Fibroblast of gingiva (primary cell): Measurements from ENCODE around the gene ATXN7.

Experiments
- DNase-seq: peaks from one replicate; pipeline ENCODE4 v3.0.0-alpha.2; 2011; ENCODE audit warnings: low read depth

Gene ATXN7

DNA sequence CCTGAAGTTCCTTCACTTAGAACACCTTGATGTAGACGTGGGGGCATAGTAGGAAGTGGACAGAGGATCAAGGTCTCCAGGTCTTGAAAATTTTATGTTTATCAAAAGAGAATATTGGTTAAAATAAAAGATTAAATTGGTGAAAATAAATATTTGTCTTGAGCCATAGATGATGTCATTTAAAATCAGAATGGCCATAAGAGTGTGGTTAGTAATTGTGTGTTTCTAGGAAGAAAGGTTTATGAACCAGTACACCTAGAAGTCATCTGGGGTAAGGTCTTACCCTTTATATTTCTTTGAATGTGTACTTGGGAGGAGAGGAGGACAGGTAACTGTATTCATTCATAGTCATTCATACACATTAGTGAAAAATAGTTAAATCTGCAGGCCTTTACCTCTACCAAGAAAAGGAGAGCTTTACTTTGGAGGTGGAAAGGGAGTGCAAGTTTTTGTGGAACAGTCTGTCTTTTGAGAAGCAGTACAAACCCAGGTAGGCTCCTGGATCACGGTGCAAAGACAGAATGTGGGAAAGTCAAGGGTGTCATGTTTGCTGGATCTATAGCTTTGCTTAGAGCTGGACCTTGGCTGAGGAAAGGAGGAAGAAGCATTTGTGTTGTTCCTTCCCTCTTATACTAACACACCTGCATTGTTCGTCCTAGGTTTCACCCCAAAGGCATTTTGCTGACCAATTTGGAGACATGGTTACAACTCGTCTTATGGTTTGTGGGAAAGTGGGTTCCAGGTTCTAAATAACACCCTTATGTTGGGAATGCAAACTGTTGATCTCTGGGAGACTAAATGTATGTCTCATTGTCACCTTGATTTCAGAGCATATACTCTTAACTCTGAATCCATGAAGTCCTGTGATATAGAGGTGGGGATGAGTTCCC lies 42.3 kb downstream of the ATXN7 start:
- no peak for DNase-seq

DNA sequence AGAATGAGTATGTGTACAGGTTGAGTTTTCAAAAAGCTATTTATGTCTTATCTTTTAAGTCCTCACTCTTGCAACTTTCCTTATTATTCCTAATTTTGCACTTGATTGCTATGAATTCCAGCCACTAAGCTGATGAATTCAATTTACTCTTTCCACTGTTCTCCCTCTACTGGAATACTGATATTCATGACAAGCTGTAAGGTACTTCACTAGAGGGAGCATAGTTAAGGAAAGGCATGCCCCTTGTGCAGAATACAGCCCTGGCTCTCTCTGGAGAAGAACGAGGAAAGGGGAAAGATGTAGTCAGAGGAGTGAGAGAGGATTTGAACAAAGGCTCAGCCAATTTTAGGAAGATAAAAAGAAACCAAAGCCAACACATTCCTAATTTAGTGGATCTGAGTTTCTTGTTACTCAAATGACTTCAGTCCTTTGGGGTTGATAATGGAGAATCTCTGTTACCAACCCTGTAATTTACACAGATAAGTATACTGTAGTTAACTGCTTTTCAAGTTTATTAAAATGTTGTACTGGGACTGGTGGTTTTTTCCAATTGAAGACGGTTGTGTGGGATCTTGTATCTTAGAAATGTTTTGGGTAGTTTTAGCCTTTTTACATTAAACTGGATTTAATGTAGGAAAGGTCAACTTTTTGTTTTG lies 44.5 kb downstream of the ATXN7 start:
- DNase-seq = peak; percentile 30

DNA sequence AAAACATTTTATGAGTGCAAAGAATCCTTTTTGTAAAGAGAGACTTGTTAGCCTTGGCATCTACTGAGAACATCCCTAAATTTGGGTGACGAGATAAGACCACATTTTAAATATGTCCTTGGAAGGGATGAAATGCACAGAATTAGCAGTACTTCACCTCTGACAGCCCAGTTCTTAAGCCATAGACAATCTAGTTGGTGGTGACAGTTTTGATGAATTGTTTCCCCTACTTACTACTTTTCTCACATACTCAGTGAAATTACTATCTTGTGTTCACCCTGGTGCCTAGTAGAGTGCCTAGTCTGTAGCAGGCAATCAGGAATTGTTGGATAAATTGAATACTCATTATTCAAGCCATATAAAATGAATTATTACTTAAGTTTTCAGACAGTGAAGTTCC lies 45.1 kb downstream of the ATXN7 start:
- DNase-seq = no peak

DNA sequence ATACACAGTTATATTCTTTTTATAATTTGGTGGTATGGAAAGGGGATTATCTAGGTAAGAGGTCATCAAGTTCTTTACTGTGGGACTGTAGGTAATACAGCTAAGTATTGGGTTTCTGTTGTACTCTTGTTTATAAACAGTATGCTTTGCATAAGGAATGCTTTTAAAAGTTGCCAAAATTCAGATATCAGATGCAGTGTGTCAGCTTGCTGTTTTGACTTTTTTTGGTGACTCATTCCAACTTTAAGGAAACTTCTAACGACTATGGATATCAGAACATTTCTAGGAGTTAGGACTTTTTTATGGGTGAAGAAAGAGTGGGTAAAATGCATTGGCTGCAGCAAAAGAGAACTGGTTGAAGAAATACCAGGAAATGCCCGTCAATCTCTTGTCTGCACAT lies 45.8 kb downstream of the ATXN7 start:
- no peak for DNase-seq

DNA sequence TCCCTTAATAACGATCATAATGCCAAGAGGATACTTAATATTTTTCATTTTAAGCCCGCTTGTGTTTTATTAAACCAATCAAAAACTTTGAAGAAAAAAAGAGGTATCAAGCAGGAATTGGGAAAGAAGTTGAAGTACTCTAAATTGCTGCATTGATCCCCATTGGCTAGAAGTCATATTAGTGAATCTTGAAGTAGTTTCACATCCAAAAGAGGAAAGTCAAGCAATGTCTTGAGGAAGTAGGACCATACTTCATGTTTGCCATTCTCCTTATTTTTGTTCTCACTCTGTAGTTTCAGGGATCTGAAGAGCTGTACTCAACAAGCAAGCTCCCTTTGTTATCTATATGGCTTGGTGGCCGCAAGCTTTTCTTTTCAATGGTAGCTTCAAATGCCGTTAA lies 46.3 kb downstream of the ATXN7 start:
- no peak for DNase-seq

DNA sequence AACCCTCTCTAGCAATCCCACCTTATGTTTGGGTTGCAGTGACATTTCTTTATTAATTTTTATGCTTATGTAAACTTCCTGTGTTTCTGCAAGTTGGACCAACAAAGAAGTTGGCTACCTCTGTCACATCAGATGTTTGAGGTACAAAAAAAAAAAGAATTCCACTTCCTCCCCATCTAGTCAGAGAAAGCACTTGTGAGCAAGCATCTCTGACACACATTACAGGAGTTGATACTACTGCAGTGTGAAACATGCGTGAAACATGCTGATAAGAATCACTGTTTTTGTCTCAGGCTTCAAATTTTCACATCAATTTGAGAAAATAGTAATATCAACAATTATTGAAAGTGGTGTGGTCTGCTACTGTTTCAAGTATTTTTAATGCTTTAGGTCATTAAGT lies 47.2 kb downstream of the ATXN7 start:
- DNase-seq = no peak

DNA sequence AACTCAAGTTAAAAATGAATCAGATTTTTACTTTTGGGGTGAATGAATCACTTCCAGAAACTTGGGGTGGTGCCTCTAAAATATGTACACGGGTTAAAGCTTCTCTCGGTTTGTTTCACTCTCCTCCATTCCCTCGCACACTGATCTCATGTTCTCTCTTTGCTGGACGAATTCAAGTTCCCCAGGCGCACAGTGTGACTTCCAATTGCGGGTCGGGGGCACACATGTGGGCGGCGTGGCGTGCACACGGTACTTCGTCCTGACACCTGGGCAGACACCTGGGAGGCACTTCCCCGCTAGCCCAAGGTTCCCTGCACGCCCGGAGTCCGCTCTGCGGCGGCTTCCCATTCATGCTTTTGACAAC lies 47.8 kb downstream of the ATXN7 start:
- no peak for DNase-seq

DNA sequence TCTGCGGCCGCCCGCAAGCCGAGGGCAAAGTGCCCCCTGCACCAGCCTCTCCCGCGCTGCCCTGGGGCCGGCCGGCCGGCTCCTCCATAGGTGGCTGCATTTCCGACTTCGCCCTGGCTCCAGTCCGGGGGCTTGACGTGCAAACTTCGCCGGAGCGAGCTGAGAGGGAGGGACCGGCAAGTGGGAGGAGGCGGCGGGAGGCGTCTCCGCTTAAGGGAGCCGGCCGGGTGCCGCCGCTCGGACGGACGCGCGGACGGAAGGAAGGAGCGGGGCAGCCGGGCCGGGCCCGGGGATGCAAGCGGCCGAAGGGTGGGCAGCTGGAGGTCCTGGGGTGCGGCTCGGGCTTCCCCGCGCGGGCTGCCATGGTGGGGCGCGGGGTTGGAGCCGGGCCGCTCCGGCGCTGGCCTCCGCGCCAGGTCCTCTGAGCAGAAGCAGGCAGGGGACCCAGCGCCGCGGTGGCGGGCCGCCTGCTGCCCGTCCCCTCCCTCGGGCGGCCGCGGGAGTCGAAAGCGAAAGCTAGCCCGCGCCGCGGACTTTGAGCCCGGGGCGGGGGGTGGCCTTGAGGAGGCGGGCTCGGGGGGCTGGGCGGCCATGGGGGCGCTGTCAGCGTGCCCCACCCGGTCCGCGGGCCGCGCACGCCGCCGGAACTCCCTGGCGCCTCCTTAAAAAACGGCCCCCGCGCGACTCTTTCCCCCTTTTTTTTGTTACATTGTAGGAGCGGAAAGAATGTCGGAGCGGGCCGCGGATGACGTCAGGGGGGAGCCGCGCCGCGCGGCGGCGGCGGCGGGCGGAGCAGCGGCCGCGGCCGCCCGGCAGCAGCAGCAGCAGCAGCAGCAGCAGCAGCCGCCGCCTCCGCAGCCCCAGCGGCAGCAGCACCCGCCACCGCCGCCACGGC lies 48.5 kb downstream of the ATXN7 start, which contains the start of gene SCAANT1:
TSS of gene SCAANT1 (minus strand) at position 511 of the 895 bp plus-strand sequence.
- DNase-seq = peak; percentile 92

DNA sequence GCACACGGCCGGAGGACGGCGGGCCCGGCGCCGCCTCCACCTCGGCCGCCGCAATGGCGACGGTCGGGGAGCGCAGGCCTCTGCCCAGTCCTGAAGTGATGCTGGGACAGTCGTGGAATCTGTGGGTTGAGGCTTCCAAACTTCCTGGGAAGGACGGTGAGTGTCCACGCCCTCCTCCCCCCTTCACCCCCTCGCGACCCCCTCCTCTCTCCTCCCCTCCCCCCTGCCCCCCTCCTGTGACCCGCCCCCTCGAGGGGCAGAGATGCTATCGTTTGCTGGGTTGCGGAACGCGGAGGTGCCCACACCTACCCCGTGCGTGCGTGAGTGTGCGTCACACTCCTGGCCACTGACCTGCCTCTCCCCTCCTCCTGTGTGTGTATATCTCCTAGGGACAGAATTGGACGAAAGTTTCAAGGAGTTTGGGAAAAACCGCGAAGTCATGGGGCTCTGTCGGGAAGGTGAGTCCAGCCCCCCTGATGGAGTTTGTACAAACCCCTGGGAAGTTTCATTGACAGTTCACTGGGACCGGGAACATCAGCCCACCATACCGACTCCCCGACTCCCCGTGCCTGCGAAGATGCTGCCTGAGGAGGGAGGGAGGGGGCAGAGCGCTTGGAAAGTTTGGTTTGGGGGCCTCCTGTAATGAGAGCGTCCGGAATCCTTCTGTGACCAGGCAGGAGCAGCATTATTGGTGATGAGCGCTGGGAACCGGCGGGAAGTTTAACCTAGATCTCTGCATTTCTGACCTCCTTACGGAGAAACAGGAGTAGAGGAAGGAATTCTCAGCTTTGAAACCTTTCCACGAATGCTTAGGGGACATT lies 49.3 kb downstream of the ATXN7 start:
- peak; percentile 56 for DNase-seq

DNA sequence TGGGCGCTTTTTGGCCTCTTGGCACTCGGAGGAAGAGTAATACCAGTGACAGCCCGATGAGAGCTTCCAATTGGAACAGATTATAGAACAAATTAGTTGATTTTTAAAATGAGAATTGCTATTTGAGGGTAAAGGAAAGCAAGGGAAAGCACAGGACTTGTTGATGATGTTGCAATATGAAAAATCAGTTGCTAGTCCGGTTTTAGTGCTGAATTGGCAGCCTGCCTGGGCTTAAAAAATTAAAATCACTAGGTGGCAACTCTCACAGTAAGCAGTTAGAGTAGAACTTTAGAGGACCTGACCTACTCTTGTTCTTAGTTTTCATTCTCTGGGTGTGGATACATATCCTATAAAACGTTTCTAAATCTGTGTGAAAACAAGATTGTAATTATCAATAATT lies 50.6 kb downstream of the ATXN7 start:
- DNase-seq = peak; percentile 63

DNA sequence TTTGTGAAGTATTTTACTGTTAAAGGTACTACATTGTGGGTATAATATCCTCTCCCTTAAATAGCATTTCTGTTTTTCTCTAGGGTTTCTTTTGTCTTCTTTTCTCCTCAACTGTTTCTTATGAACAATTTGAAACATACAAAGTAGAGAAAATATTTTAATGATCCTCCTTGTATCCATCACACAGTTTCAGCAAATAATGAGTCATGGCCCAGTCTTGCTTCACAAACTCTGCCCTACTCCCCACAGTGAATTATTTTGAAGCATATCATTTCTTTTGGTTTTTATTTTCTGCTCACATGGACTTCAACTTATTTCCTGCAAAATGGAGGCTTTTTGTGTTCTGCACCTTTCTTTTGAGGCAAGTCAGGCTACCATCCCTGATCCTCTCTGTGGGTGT lies 54.7 kb downstream of the ATXN7 start:
- DNase-seq = peak; percentile 49

DNA sequence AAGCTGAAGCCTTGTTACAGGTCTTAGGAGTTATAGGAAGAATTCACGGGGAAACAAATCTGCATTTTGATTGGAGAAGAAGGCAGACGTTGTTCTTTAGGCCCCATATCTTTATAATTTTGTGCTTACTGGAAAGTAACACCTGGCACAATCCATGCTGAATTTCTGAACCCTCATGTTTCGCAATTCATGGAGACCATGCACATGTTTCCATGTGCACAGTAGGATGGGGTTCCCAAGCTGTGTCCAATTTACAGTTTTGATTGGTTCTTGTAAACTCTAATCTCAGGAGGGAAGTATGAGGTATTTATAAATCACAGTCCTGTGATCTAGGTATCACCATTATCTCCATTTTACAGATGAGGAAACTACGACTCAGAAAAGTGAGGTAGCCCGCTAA lies 56.3 kb downstream of the ATXN7 start:
- DNase-seq = no peak

DNA sequence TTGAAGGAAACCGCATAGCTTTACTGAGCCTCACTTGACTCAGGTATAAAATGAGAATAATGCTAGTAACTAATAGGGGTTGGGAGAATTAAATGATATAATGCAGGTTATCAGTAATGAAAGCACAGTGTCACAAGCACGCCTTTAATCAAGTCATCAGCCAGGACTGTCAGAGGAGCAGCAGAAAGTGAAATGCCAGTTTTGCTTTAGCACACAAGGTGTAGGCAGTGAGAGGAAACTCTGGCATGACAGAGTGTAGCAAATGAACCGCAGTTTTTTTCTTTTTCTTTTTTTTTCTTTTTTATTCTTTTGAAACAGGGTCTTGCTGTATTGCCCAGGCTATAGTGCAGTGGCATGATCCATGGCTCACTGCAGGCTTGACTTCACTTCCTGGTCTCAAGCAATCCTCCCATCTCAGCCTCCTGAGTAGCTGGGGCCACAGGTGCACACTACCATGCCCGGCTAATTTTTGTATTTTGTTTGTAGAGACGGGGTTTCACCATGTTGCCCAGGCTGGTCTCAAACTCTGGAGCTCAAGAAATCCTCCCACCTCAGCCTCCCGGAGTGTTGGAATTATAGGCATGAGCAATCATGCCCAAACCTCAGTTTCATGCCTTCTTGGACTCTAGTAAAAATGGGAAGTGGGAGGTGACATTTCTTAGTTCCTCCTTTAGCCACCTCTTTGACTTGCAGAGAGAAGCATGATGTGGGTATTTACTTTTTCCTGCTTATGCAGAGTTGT lies 58.2 kb downstream of the ATXN7 start:
- DNase-seq = no peak

DNA sequence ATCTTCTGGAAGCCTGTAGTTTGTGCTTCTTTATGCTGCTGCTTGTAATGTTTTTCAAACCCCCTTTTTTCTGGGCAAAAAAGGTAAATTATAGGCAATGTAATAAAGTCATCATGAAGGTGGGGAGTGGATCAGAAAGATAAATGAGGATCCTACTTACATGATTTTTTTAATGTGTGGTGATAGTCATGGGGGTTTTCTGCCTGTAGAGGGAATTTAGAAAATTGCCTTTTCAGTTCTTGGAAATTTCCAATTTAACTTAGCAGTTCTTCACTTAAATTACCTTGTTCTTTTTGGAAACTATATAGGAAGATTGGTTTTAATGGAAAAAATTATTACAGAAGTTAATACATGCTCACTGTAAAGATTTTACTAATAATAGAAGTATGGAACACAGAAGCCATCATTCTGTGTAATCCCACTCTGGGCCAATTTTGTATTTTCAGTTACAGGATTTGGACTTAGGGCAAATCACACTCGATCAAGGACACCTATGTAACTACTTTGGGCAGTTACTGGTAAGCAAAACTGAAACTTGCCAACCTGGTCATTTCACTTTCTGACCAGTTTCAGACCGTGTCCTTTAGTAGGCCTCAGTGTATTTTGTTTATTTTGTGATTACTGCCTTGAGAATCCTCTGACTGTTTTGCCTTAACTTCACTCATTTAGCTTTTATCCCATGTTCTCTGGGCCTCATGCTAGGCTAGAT lies 59.0 kb downstream of the ATXN7 start:
- DNase-seq = no peak

DNA sequence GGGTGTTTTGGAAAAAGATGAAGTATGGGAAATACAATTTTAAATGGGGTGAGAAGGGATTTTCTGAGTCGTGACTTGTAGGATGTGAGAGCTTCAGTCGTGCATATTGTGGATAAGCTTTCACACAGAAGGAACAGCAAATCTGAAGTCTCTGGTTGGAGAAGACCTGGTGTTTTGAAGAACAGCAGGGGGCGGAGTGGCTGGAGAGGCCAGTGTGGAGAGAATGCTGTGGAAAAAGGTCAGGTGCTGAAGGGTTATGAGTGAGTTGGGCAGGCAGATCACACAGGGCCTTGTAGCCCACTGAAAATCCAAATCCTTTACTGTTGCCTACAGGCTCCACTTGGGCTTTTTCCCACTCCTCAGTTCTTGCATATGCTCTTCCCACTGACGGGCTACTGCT lies 62.6 kb downstream of the ATXN7 start:
- DNase-seq = no peak

DNA sequence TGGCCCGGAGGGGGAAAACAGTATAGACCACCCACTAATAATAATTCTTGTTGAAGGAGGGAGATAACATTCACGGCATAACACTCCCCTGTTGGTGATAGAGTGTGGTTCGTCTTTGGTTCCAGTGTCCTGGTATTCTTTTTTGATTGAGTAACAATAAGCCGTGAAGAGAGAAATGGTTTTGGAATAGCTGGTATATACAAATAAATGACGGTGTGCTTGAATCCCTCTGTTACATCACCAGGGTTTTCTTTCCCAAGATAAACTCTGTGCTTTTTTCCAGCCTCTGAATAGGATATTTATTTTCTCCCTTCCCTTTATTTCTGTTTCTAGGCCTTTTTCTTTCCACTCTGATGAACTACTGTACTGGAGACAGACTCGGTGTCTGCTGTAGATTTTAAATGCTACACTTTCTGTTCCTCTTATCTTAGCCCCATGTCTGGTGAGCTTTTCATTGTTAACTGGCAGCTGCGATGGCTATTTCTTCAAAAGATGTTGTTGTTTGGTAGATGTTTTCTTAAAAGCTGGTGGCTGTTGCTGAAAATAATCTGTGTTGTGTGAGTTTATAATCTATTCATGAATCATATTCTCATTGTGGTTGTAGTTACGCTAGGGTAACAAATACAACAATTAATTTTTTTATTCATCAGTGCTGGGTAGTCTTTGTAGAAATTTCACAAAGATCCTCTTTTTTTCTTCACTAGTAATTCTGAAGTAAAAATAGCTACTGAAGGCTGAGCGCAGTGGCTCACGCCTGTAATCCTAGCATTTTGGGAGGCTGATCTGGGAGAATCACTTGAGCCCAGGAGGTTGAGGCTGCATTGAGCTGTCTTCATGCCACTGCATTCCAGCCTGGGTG lies 64.0 kb downstream of the ATXN7 start:
- DNase-seq = no peak

DNA sequence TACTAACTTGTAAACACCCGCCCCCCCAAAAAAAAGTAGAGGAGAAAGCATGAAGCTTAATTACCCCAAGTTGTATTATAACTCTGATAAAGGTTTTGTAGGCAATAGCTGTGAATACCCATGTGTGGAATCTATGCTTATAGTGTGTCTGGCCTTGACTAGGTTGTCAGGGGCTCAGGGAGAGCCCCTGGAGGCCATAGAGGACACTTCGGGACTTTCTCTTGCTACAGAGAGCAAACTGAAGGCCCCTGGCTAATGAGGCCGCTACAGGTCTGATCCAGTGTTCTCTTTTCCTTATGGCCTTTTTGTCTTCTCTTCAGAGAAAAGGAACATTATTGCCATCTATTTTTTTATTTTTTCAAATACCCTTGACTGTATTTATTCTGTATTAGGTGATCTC lies 67.6 kb downstream of the ATXN7 start:
- no peak for DNase-seq

DNA sequence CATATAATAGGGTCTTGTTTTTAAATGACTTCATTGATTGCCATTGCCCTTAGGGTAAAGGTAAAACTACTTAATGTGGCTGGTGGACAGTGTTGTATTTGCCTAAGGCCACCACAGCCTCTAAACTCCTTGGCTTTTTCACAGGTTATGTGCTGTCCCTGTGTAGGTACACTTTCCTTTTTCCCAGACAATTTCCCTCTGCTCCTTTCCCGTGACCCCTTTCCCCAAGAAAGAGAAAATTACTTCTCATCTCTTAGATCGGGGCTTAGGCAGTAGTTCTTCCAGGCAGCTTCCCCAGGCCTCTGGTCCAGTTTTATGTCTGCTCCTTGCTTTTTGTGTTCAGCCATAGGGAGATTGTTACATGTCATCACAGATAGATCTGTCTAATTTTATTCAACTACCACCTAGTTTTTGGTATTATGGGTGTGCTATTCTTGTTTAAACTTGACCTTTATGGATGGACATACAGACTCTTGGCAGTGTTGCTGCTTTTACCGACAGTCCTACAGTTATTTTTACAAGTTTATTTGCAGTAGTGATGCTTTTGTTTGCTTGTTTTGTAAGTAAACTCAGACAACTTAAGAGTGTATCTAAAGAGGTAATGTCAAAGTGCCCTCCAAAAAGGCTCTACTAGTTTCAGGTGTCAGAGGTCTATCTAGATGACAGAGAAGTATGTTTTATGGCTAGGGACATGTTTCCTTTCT lies 69.0 kb downstream of the ATXN7 start:
- no peak for DNase-seq

DNA sequence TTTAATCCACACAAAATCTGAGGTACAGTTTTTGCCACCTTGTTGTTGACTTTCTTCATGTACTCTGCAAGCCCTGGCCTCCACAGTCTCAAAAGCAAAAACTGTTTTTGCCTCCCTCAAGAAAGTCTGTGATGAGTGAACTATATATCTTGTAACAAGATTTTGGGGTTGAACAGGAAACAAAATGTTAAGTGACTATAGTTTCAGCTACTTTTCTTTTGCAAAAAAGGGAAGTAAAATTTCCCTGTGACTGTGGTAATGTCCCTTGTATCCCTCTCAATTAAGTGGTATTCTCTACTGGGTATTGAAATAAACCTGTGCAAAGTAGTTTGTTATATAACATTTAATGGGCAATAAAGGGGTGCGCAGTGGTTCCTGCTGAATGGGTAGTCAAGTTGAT lies 69.8 kb downstream of the ATXN7 start:
- DNase-seq = no peak
